Neural cell (in vitro differentiated cells): Measurements from ENCODE around the gene GMDS. TPM values are rescaled to one million over a fixed set of nuclear protein-coding genes. Genes with fewer than 3 reads are reported as not detected.

Experiments used
- H2AFZ ChIP-seq: fragments of 200-600, 300-800 bp; sonication (generic), shearing (Covaris generic); 2 replicates; pipeline ENCODE4 v1.6.0; 2014; ENCODE audit warnings: low read depth, mild to moderate bottlenecking, antibody characterized with exemption, low read length, moderate library complexity
- H3F3A ChIP-seq: fragments of 200-600 bp; shearing (Covaris generic); 2 replicates; pipeline ENCODE4 v1.6.1; 2016; ENCODE audit warnings: mild to moderate bottlenecking, moderate library complexity, mixed read lengths, antibody characterized with exemption, low read length; ENCODE audit not compliant: insufficient read depth, poor library complexity, severe bottlenecking
- H3K27ac ChIP-seq: fragments of 200-600, 300-800 bp; sonication (generic), shearing (Covaris generic); 2 replicates; pipeline ENCODE4 v1.5.1; 2014; ENCODE audit warnings: mild to moderate bottlenecking, low read length, moderate library complexity
- H3K27me3 ChIP-seq: fragments of 300-800, 200-600 bp; sonication (generic), shearing (Covaris generic); 2 replicates; pipeline ENCODE4 v1.6.0; 2014; ENCODE audit warnings: mild to moderate bottlenecking, low read depth, low read length, moderate library complexity; ENCODE audit not compliant: insufficient read depth
- H3K36me3 ChIP-seq: fragments of 300-800, 200-600 bp; sonication (generic), shearing (Covaris generic); 2 replicates; pipeline ENCODE4 v1.5.1; 2014; ENCODE audit warnings: mild to moderate bottlenecking, antibody characterized with exemption, low read length, moderate library complexity; ENCODE audit not compliant: insufficient read depth
- H3K4me2 ChIP-seq: fragments of 300-800, 200-600 bp; sonication (generic), shearing (Covaris generic); 2 replicates; pipeline ENCODE4 v1.6.0; 2014; ENCODE audit warnings: mild to moderate bottlenecking, low read length
- H3K4me3 ChIP-seq: fragments of 300-800, 200-600 bp; sonication (generic), shearing (Covaris generic); 2 replicates; pipeline ENCODE4 v1.5.1; 2014; ENCODE audit warnings: mild to moderate bottlenecking, low read length, moderate library complexity
- H3K79me2 ChIP-seq: fragments of 200-600 bp; shearing (Covaris generic); replicated peaks from 2 replicates; pipeline ENCODE4 v1.6.0; 2014; ENCODE audit warnings: mild to moderate bottlenecking, low read length, moderate library complexity; ENCODE audit not compliant: insufficient read depth
- H3K9ac ChIP-seq: fragments of 300-800, 200-600 bp; sonication (generic), shearing (Covaris generic); 2 replicates; pipeline ENCODE4 v1.6.1; 2016; ENCODE audit warnings: mild to moderate bottlenecking, low read length, mixed read lengths
- H3K9me2 ChIP-seq: fragments of 200-600 bp; shearing (Covaris generic); 2 replicates; pipeline ENCODE4 v1.6.1; 2016; ENCODE audit warnings: mild to moderate bottlenecking, low read length, mixed read lengths; ENCODE audit not compliant: insufficient read depth
- H3K9me3 ChIP-seq: fragments of 200-600, 300-800 bp; sonication (generic), shearing (Covaris generic); 2 replicates; pipeline ENCODE4 v1.6.1; 2016; ENCODE audit warnings: mild to moderate bottlenecking, mixed run types, low read length, moderate library complexity, mixed read lengths
- H4K20me1 ChIP-seq: fragments of 200-600 bp; shearing (Covaris generic); 2 replicates; pipeline ENCODE4 v1.6.1; 2016; ENCODE audit warnings: mild to moderate bottlenecking, mixed run types; ENCODE audit not compliant: insufficient read depth
- EP300 ChIP-seq: fragments of 450-650 bp; conservative IDR thresholded peaks from 2 replicates; pipeline ENCODE4 v1.6.1; 2014; ENCODE audit warnings: antibody characterized with exemption, mild to moderate bottlenecking, moderate library complexity; ENCODE audit not compliant: poor library complexity, severe bottlenecking
- EZH2 ChIP-seq: fragments of 200-600, 300-800 bp; shearing (Covaris generic), sonication (generic); IDR thresholded peaks from 2 replicates; pipeline ENCODE4 v1.6.1; 2014; ENCODE audit warnings: antibody characterized with exemption, low read length, borderline replicate concordance, mild to moderate bottlenecking; ENCODE audit not compliant: insufficient read depth, poor library complexity, severe bottlenecking
- MXI1 ChIP-seq: fragments of 450-650 bp; conservative IDR thresholded peaks from 2 replicates; pipeline ENCODE4 v1.6.1; 2014; ENCODE audit warnings: antibody characterized with exemption, mild to moderate bottlenecking; ENCODE audit not compliant: poor library complexity, severe bottlenecking
- POLR2AphosphoS5 ChIP-seq: IDR thresholded peaks from 2 replicates; pipeline ENCODE4 v1.6.1; 2012
- RAD21 ChIP-seq: fragments of 450-650 bp; conservative IDR thresholded peaks from 2 replicates; pipeline ENCODE4 v1.6.1; 2014; ENCODE audit warnings: antibody characterized with exemption, mild to moderate bottlenecking, moderate library complexity
- SMC3 ChIP-seq: fragments of 450-650 bp; conservative IDR thresholded peaks from 2 replicates; pipeline ENCODE4 v1.6.1; 2014; ENCODE audit warnings: antibody characterized with exemption, mild to moderate bottlenecking, moderate library complexity; ENCODE audit not compliant: poor library complexity
- TAF1 ChIP-seq: IDR thresholded peaks from 2 replicates; pipeline ENCODE4 v1.6.1; 2012; ENCODE audit warnings: low read depth
- polyA plus RNA-seq: library from polyadenylated mRNA; depleted of rRNA; stranded (reverse); fragments of >200 nt; gene quantifications from 2 replicates; pipeline ENCODE4 v1.2.3, GENCODE V29; 2014
- TF ChIP-seq, protein P1 (sequence below): IDR thresholded peaks from 2 replicates; pipeline ENCODE4 v1.6.1; 2012; ENCODE audit warnings: borderline replicate concordance
- TF ChIP-seq, protein P2 (sequence below): fragments of 450-650 bp; IDR thresholded peaks from 2 replicates; pipeline ENCODE4 v1.5.1; 2014; ENCODE audit warnings: antibody characterized with exemption, mild to moderate bottlenecking, moderate library complexity; ENCODE audit not compliant: poor library complexity, severe bottlenecking

GMDS gene
- polyA plus RNA-seq, 1 donor from 2014 or later, result 11.4 TPM

GRCh38 chr6:1780251-1780867 is 465.0 kb downstream of the GMDS start:
- Histone ChIP-seq H2AFZ (no peak overlapping the region), H3K4me3 (no peak overlapping the region), H3K4me2 (no peak overlapping the region), H3K27ac (no peak overlapping the region), H3K27me3 (no peaks in the 10 kb centered on the region), H4K20me1 (no peaks in the 10 kb centered on the region), H3K79me2 (no peaks in the 10 kb centered on the region), H3K9me2 (no peaks in the 10 kb centered on the region), H3K9me3 (no peaks in the 10 kb centered on the region), H3K9ac (no peak overlapping the region), H3K36me3 (no peaks in the 10 kb centered on the region), H3F3A (no peaks in the 10 kb centered on the region)
- TF ChIP-seq EP300 (no peak), SMC3 (no peak), MXI1 (no peak), POLR2AphosphoS5 (no peak), TAF1 (no peak), EZH2 (no peak), RAD21 (no peak)
- TF ChIP-seq, protein P1, sequence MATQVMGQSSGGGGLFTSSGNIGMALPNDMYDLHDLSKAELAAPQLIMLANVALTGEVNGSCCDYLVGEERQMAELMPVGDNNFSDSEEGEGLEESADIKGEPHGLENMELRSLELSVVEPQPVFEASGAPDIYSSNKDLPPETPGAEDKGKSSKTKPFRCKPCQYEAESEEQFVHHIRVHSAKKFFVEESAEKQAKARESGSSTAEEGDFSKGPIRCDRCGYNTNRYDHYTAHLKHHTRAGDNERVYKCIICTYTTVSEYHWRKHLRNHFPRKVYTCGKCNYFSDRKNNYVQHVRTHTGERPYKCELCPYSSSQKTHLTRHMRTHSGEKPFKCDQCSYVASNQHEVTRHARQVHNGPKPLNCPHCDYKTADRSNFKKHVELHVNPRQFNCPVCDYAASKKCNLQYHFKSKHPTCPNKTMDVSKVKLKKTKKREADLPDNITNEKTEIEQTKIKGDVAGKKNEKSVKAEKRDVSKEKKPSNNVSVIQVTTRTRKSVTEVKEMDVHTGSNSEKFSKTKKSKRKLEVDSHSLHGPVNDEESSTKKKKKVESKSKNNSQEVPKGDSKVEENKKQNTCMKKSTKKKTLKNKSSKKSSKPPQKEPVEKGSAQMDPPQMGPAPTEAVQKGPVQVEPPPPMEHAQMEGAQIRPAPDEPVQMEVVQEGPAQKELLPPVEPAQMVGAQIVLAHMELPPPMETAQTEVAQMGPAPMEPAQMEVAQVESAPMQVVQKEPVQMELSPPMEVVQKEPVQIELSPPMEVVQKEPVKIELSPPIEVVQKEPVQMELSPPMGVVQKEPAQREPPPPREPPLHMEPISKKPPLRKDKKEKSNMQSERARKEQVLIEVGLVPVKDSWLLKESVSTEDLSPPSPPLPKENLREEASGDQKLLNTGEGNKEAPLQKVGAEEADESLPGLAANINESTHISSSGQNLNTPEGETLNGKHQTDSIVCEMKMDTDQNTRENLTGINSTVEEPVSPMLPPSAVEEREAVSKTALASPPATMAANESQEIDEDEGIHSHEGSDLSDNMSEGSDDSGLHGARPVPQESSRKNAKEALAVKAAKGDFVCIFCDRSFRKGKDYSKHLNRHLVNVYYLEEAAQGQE, result no peak
- TF ChIP-seq, protein P2, sequence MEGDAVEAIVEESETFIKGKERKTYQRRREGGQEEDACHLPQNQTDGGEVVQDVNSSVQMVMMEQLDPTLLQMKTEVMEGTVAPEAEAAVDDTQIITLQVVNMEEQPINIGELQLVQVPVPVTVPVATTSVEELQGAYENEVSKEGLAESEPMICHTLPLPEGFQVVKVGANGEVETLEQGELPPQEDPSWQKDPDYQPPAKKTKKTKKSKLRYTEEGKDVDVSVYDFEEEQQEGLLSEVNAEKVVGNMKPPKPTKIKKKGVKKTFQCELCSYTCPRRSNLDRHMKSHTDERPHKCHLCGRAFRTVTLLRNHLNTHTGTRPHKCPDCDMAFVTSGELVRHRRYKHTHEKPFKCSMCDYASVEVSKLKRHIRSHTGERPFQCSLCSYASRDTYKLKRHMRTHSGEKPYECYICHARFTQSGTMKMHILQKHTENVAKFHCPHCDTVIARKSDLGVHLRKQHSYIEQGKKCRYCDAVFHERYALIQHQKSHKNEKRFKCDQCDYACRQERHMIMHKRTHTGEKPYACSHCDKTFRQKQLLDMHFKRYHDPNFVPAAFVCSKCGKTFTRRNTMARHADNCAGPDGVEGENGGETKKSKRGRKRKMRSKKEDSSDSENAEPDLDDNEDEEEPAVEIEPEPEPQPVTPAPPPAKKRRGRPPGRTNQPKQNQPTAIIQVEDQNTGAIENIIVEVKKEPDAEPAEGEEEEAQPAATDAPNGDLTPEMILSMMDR, result no peak

GRCh38 chr6:1778686-1779235 is 466.6 kb downstream of the GMDS start:
- Histone ChIP-seq H3K27ac (no peak overlapping the region), H3K9me2 (no peaks in the 10 kb centered on the region), H3K9me3 (no peaks in the 10 kb centered on the region), H4K20me1 (no peaks in the 10 kb centered on the region), H2AFZ (no peak overlapping the region), H3K9ac (no peak overlapping the region), H3K4me3 (no peak overlapping the region), H3K36me3 (no peaks in the 10 kb centered on the region), H3K4me2 (no peak overlapping the region), H3K27me3 (no peaks in the 10 kb centered on the region), H3F3A (no peaks in the 10 kb centered on the region), H3K79me2 (no peaks in the 10 kb centered on the region)
- TF ChIP-seq EP300, result no peak
- TF ChIP-seq EZH2, result no peak
- TF ChIP-seq, protein P1, result no peak
- no peak for TF ChIP-seq RAD21
- TF ChIP-seq TAF1, result no peak
- no peak for TF ChIP-seq SMC3
